Spleen (tissue), 11 donors: ENCODE measurements around the gene FOXK1. TPM values are rescaled to one million over a fixed set of nuclear protein-coding genes. Genes with fewer than 3 reads are reported as not detected.

Experiments
- DNase-seq: peaks from one replicate; pipeline ENCODE4 v3.0.0-alpha.2; 2020
- H3K27ac ChIP-seq, 8 donors: fragments of 200-600 bp; sonication (generic) in 7 of 8; 1 replicate in 4 of 8; 2 replicates in 4 of 8; pipeline versions ENCODE4 v1.5.0 to v1.8.0; 2016 to 2021; ENCODE audit warnings: inconsistent platforms in 4 of 8, mild to moderate bottlenecking in 4 of 8, moderate library complexity in 1 of 8
- H3K27me3 ChIP-seq, 7 donors: fragments of 200-600 bp; sonication (generic) in 6 of 7; replicated peaks in 1 of 7; 1 replicate in 4 of 7; 2 replicates in 3 of 7; pipeline versions ENCODE4 v1.5.0 to v1.8.0; 2016 to 2021; ENCODE audit warnings: inconsistent platforms in 3 of 7, mild to moderate bottlenecking in 1 of 7
- H3K36me3 ChIP-seq, 6 donors: fragments of 200-600 bp; sonication (generic) in 5 of 6; 1 replicate in 4 of 6; 2 replicates in 2 of 6; pipeline versions ENCODE4 v1.5.0 to v1.8.0; 2016 to 2021; ENCODE audit warnings: inconsistent platforms in 2 of 6
- H3K4me1 ChIP-seq, 6 donors: fragments of 200-600 bp; sonication (generic) in 5 of 6; 1 replicate in 3 of 6; 2 replicates in 3 of 6; pipeline versions ENCODE4 v1.5.0 to v1.8.0; 2016 to 2021; ENCODE audit warnings: inconsistent platforms in 3 of 6
- H3K4me3 ChIP-seq, 8 donors: fragments of 200-600 bp; sonication (generic) in 7 of 8; 1 replicate in 4 of 8; 2 replicates in 4 of 8; pipeline versions ENCODE4 v1.5.0 to v1.8.0; 2016 to 2021; ENCODE audit warnings: inconsistent platforms in 4 of 8, mild to moderate bottlenecking in 4 of 8, moderate library complexity in 2 of 8
- H3K9me3 ChIP-seq, 8 donors: fragments of 200-600 bp; sonication (generic) in 7 of 8; 1 replicate in 4 of 8; 2 replicates in 4 of 8; pipeline versions ENCODE4 v1.5.0 to v1.8.0; 2016 to 2021; ENCODE audit warnings: inconsistent platforms in 4 of 8
- POLR2A ChIP-seq, 3 donors: fragments of 450-650 bp; IDR thresholded peaks; one replicate each; pipeline ENCODE4 v1.5.1; 2017; ENCODE audit warnings: antibody characterized with exemption in 3 of 3, mild to moderate bottlenecking in 1 of 3
- POLR2AphosphoS5 ChIP-seq, 3 donors: sonication (generic); formaldehyde crosslinking; IDR thresholded peaks; one replicate each; pipeline ENCODE4 v1.5.1; 2017; ENCODE audit warnings: antibody characterized with exemption in 3 of 3
- WGBS, 5 donors: extraction: QIAGEN DNeasy Blood & Tissue Kit in 3 of 5; methylation state at CpG; one replicate each; pipeline versions ENCODE4 v1.1.5 to v1.1.7; 2013 to 2018; 5-methylcytosine and 5-hydroxymethylcytosine counted together
- intact Hi-C: fragments of 100-400 bp; cut with DNase I; formaldehyde crosslinking; loops from one replicate; pipeline ENCODE4 v1.15.0; 2023; ENCODE audit warnings: low total_unique reads
- polyA plus RNA-seq, 3 donors: library from polyadenylated mRNA; stranded (reverse); fragments of 200-250 nt; gene quantifications; one replicate each; pipeline ENCODE4 v1.2.1, GENCODE V29; 2013
- total RNA-seq, 7 donors: library from RNA; depleted of rRNA in 3 of 7; stranded (reverse); fragments of >200 nt in 3 of 7; fragmentation: NEBNext Ultra II Directional in 4 of 7; extraction: Animal tissue kit (Norgen Biotek cat#: 25700) in 4 of 7; gene quantifications; one replicate each; pipeline versions ENCODE4 v1.1.0 to v1.2.1, GENCODE V29; 2016 to 2021
- TF ChIP-seq, protein P1 (sequence below), 11 experiments: fragments of 200-600 bp in 7 of 11; fragments of 450-650 bp in 4 of 11; sonication (generic) in 4 of 11; IDR thresholded peaks in 8 of 11; conservative IDR thresholded peaks in 3 of 11; 1 replicate in 7 of 11; 2 replicates in 4 of 11; pipeline versions ENCODE4 v1.4.0 to v1.8.0; 2016 to 2021; ENCODE audit warnings: antibody characterized with exemption in 11 of 11, inconsistent platforms in 4 of 11, mild to moderate bottlenecking in 1 of 11
- donor health status: healthy with polysubstance abuse.
- donor health status: DM: no; HTN: no; CAD: no; lungs with moderate emphysema.
- donor health status: DM: no; HTN: no; CAD: no.
- donor health status: Bipolar disorder and iron deficiency.
- donor health status: healthy.
- donor health status: DM: no; HTN: no; CAD: no.
- donor health status: DM: yes; HTN: yes; CAD: no.

Gene FOXK1
- total and polyA plus RNA-seq, 10 donors, result 2.6 to 46.0 (median 34.8) TPM

DNA sequence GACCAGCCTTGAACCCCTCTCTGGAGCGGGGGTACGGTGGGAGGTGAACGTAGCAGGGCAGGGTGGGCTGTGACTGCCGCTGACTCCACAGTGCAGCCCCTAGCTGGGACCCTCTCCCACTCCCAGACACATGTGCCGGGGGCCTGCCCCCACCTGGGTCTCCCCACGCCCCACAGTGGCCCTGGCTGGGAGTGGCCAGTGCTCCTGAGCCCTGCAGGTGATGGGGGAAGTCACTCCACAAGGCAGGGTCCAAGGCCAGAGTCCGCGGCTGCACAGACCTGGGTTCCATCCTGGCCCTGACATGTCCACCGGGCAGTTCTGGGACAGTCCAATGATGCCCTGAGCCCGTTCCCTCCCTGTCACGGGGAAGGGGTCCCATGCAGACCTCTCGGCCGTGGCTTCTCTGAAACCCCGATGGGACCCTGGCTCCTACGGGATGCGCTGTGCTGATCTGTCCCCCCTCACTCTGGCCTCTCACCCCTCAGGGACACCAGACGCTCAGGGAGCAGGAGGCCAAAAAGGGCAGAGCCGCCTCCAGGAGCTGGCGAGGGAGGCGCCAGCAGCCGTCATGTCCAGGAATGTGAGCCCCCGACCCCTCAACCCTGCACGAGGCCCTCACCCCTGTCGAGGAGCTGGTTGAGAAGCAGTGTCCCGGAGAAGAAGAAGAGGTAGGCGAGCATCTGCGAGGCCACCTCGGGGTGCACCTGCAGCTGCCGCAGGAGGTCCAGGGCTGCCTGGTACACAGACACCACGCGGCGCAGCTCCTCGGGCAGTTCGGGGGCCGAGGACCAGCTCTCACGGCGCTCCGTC is 133.7 kb downstream of the FOXK1 start:
- intact Hi-C loops, result no loop called here
- peaks cover 0 to 4% (median 0%) of the 10 kb centered on the region in 8 donors for H3K9me3 ChIP-seq
- TF ChIP-seq, protein P1, sequence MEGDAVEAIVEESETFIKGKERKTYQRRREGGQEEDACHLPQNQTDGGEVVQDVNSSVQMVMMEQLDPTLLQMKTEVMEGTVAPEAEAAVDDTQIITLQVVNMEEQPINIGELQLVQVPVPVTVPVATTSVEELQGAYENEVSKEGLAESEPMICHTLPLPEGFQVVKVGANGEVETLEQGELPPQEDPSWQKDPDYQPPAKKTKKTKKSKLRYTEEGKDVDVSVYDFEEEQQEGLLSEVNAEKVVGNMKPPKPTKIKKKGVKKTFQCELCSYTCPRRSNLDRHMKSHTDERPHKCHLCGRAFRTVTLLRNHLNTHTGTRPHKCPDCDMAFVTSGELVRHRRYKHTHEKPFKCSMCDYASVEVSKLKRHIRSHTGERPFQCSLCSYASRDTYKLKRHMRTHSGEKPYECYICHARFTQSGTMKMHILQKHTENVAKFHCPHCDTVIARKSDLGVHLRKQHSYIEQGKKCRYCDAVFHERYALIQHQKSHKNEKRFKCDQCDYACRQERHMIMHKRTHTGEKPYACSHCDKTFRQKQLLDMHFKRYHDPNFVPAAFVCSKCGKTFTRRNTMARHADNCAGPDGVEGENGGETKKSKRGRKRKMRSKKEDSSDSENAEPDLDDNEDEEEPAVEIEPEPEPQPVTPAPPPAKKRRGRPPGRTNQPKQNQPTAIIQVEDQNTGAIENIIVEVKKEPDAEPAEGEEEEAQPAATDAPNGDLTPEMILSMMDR (IDR thresholded peaks at IDR 0.05 in 8 of 11, conservative IDR thresholded peaks at IDR 0.05 in 3 of 11), result no peak
- TF ChIP-seq POLR2AphosphoS5 (IDR thresholded peaks at IDR 0.05) (no peak), POLR2A (IDR thresholded peaks at IDR 0.05) (no peak)
- WGBS, 5 donors, result 80 to 92% (median 90%) methylated on average over 24 to 38 of the region's 38 CpGs
- H3K36me3 ChIP-seq, result no peaks in the 10 kb centered on the region
- no peak overlapping the region for H3K27ac ChIP-seq
- H3K27me3 ChIP-seq, result peaks cover 0 to 80% (median 14%) of the 10 kb centered on the region in 7 donors
- peak; percentile 56 for DNase-seq
- H3K4me3 ChIP-seq, result no peak overlapping the region
- H3K4me1 ChIP-seq, result peaks cover 0 to 11% (median 0%) of the 10 kb centered on the region in 6 donors

DNA sequence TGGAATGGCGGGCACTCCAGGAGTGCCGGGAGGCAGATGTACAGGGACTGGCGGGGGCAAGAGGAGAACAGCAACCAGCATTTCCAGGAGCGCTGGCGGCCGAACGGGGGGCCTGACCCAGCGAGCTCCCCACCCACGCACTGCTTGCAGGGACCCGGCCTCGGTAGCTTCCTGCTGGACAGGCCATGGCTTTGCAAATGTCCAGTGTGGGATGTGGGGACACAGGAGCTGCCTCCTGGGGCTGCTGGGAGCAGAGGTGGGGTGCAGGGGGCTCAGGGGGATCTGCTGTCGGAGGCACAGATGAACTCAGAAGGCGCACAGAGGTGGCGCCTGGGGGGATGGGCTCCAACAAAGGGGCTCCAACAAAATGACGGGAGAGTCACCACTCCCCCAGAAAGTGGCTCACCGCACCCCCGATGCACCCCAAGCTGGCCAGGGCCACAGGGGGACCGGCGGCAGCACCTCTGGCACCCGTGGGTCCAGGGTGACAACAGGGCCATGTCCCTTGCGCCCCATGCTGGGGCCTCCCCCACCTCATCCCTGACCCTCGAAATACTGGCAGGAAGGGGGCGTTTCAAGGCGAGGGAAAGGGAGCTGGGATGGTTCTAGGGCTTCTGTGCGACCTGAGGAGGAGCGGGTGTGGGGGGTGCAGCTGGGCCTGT is 134.5 kb downstream of the FOXK1 start:
- peaks cover 0 to 80% (median 14%) of the 10 kb centered on the region in 7 donors for H3K27me3 ChIP-seq
- H3K36me3 ChIP-seq, result no peaks in the 10 kb centered on the region
- peaks cover 0 to 13% (median 0%) of the 10 kb centered on the region in 6 donors for H3K4me1 ChIP-seq
- TF ChIP-seq, protein P1 (IDR thresholded peaks at IDR 0.05 in 8 of 11, conservative IDR thresholded peaks at IDR 0.05 in 3 of 11), result no peak
- TF ChIP-seq POLR2A (IDR thresholded peaks at IDR 0.05) (no peak), POLR2AphosphoS5 (IDR thresholded peaks at IDR 0.05) (no peak)
- H3K27ac ChIP-seq, result no peak overlapping the region
- peaks cover 0 to 4% (median 0%) of the 10 kb centered on the region in 8 donors for H3K9me3 ChIP-seq
- intact Hi-C loops, result no loop called here
- WGBS, 5 donors, result 86 to 93% (median 88%) methylated on average over 21 to 26 of the region's 26 CpGs
- no peak for DNase-seq
- H3K4me3 ChIP-seq, result no peak overlapping the region

GRCh38 chr7:4817178-4817901 is 135.2 kb downstream of the FOXK1 start:
- no peaks in the 10 kb centered on the region for H3K36me3 ChIP-seq
- H3K27ac ChIP-seq, result no peak overlapping the region
- no peak for DNase-seq
- intact Hi-C loops, result no loop called here
- H3K4me3 ChIP-seq, result no peak overlapping the region
- peaks cover 0 to 4% (median 0%) of the 10 kb centered on the region in 8 donors for H3K9me3 ChIP-seq
- TF ChIP-seq POLR2A (IDR thresholded peaks at IDR 0.05) (no peak), POLR2AphosphoS5 (IDR thresholded peaks at IDR 0.05) (no peak)
- TF ChIP-seq, protein P1 (IDR thresholded peaks at IDR 0.05 in 8 of 11, conservative IDR thresholded peaks at IDR 0.05 in 3 of 11), result no peak
- peaks cover 0 to 13% (median 0%) of the 10 kb centered on the region in 6 donors for H3K4me1 ChIP-seq
- H3K27me3 ChIP-seq, result peaks cover 0 to 84% (median 14%) of the 10 kb centered on the region in 7 donors
- WGBS, 5 donors, result 86 to 94% (median 89%) methylated on average over 17 to 38 of the region's 38 CpGs
